HG03378 (cell line): Measurements from ENCODE around the gene ELK3.

Experiments used
- ATAC-seq: cut with Tn5 transposase; IDR thresholded peaks from one replicate; pipeline ENCODE4 v1.9.1; 2021; ENCODE audit warnings: mild to moderate bottlenecking, moderate library complexity; ENCODE audit not compliant: unreplicated experiment

The ELK3 gene

GRCh38 chr12:96211988-96212387 lies 17.8 kb downstream of the ELK3 start:
- no peak for ATAC-seq

GRCh38 chr12:96212456-96213375 lies 18.5 kb downstream of the ELK3 start:
- no peak for ATAC-seq

- no peak for ATAC-seq
Measured at GRCh38 chr12:96213869-96214268, 19.7 kb downstream of the ELK3 start.

GRCh38 chr12:96215919-96216273 lies 21.7 kb downstream of the ELK3 start:
- no peak for ATAC-seq

- ATAC-seq, result no peak
Measured at GRCh38 chr12:96218989-96219678, 25.0 kb downstream of the ELK3 start.

GRCh38 chr12:96219700-96220206 lies 25.6 kb downstream of the ELK3 start:
- ATAC-seq, result no peak

GRCh38 chr12:96220902-96221301 lies 26.7 kb downstream of the ELK3 start:
- no peak for ATAC-seq

GRCh38 chr12:96221391-96221790 lies 27.2 kb downstream of the ELK3 start:
- no peak for ATAC-seq

- no peak for ATAC-seq
Measured at GRCh38 chr12:96223411-96224218, 29.4 kb downstream of the ELK3 start.

GRCh38 chr12:96224219-96224615 lies 30.0 kb downstream of the ELK3 start:
- ATAC-seq, result no peak

GRCh38 chr12:96225044-96225855 lies 31.1 kb downstream of the ELK3 start:
- no peak for ATAC-seq

- no peak for ATAC-seq
Measured at GRCh38 chr12:96225994-96226399, 31.8 kb downstream of the ELK3 start.

GRCh38 chr12:96226401-96226800 lies 32.2 kb downstream of the ELK3 start:
- ATAC-seq, result no peak

GRCh38 chr12:96226801-96227348 lies 32.7 kb downstream of the ELK3 start:
- no peak for ATAC-seq

- no peak for ATAC-seq
Measured at GRCh38 chr12:96227365-96228106, 33.4 kb downstream of the ELK3 start.

- ATAC-seq, result no peak
Measured at GRCh38 chr12:96228566-96229248, 34.5 kb downstream of the ELK3 start.

- no peak for ATAC-seq
Measured at GRCh38 chr12:96230646-96231045, 36.5 kb downstream of the ELK3 start.

GRCh38 chr12:96233168-96233567 lies 39.0 kb downstream of the ELK3 start:
- ATAC-seq, result no peak

- no peak for ATAC-seq
Measured at GRCh38 chr12:96233939-96234461, 39.8 kb downstream of the ELK3 start.
